ENCODE data around the gene MOB1A.
"Not testable (repeated sequence)": the region's sequence is repeated elsewhere in the genome, so short reads cannot be mapped to it uniquely, and the experiment has no call there.

MOB1A gene

GRCh38 chr2:74148457-74149246, 30.0 kb downstream of the MOB1A start:
- no peak for TF ChIP-seq ZNF274 (IDR thresholded peaks at IDR 0.05; ENCODE audit: low read depth, low read length)
- peak overlapping the region; percentile 30; the same call in 1 of the 2 replicates for H3K4me3 ChIP-seq (ENCODE audit: low read length)

- no peak for TF ChIP-seq ZNF274 (IDR thresholded peaks at IDR 0.05; ENCODE audit: low read depth, low read length)
- peak within 1 kb of the TSS; percentile 77 for H3K4me3 ChIP-seq (ENCODE audit: low read length)
Measured at GRCh38 chr2:74147727-74148456, 30.8 kb downstream of the MOB1A start, which contains the start of gene BOLA3. TSS of gene BOLA3 (minus strand) at chr2:74147912. CDS start at chr2:74147874, 38 bp downstream.

GRCh38 chr2:74146929-74147726, 31.6 kb downstream of the MOB1A start:
- no peak for TF ChIP-seq ZNF274 (IDR thresholded peaks at IDR 0.05; ENCODE audit: low read depth, low read length)
- H3K4me3 ChIP-seq (ENCODE audit: low read length): peak overlapping the region; percentile 77

- TF ChIP-seq ZNF274 (IDR thresholded peaks at IDR 0.05; ENCODE audit: low read depth, low read length): no peak
Measured at GRCh38 chr2:74142340-74142739, 36.3 kb downstream of the MOB1A start.

GRCh38 chr2:74138600-74139323, 39.9 kb downstream of the MOB1A start:
- H3K4me3 ChIP-seq (ENCODE audit: low read length): no peak overlapping the region
- TF ChIP-seq ZNF274 (IDR thresholded peaks at IDR 0.05; ENCODE audit: low read depth, low read length): no peak

More at GRCh38 chr2:74142340-74142739, 36.3 kb downstream of the MOB1A start:
- H3K4me3 ChIP-seq (ENCODE audit: low read length): no peak overlapping the region

- H3K4me3 ChIP-seq (ENCODE audit: low read length): no peak overlapping the region
Measured at GRCh38 chr2:74137651-74138599, 40.8 kb downstream of the MOB1A start.

GRCh38 chr2:74131901-74132300, 46.8 kb downstream of the MOB1A start:
- TF ChIP-seq ZNF274 (IDR thresholded peaks at IDR 0.05; ENCODE audit: low read depth, low read length): no peak
- no peak overlapping the region for H3K4me3 ChIP-seq (ENCODE audit: low read length)

More at GRCh38 chr2:74137651-74138599, 40.8 kb downstream of the MOB1A start:
- TF ChIP-seq ZNF274 (IDR thresholded peaks at IDR 0.05; ENCODE audit: low read depth, low read length): no peak

GRCh38 chr2:74130211-74130995, 48.3 kb downstream of the MOB1A start:
- no peak overlapping the region for H3K4me3 ChIP-seq (ENCODE audit: low read length)
- TF ChIP-seq ZNF274 (IDR thresholded peaks at IDR 0.05; ENCODE audit: low read depth, low read length): no peak

- TF ChIP-seq ZNF274 (IDR thresholded peaks at IDR 0.05; ENCODE audit: low read depth, low read length): no peak
- no peak overlapping the region for H3K4me3 ChIP-seq (ENCODE audit: low read length)
Measured at GRCh38 chr2:74128206-74128605, 50.5 kb downstream of the MOB1A start.

GRCh38 chr2:74123955-74124354, 54.7 kb downstream of the MOB1A start:
- not testable (repeated sequence) for H3K4me3 ChIP-seq (ENCODE audit: low read length)

- not testable (repeated sequence) for H3K4me3 ChIP-seq (ENCODE audit: low read length)
Measured at GRCh38 chr2:74121846-74122245, 56.8 kb downstream of the MOB1A start.
